Neural progenitor cell (in vitro differentiated cells): Measurements from ENCODE around the gene VPS13D.

Source experiments
- CTCF ChIP-seq: fragments of 200-600 bp; sonication (generic); IDR thresholded peaks from 2 replicates; pipeline ENCODE4 v1.5.1; 2017; ENCODE audit warnings: antibody characterized with exemption, mild to moderate bottlenecking
- EZH2 ChIP-seq: fragments of 200-600 bp; sonication (generic); IDR thresholded peaks from 2 replicates; pipeline ENCODE4 v1.6.1; 2017; ENCODE audit warnings: antibody characterized with exemption, mild to moderate bottlenecking, moderate library complexity
- EZH2phosphoT487 ChIP-seq: fragments of 200-600 bp; sonication (generic); IDR thresholded peaks from 2 replicates; pipeline ENCODE4 v1.6.1; 2017; ENCODE audit warnings: antibody characterized with exemption

DNA sequence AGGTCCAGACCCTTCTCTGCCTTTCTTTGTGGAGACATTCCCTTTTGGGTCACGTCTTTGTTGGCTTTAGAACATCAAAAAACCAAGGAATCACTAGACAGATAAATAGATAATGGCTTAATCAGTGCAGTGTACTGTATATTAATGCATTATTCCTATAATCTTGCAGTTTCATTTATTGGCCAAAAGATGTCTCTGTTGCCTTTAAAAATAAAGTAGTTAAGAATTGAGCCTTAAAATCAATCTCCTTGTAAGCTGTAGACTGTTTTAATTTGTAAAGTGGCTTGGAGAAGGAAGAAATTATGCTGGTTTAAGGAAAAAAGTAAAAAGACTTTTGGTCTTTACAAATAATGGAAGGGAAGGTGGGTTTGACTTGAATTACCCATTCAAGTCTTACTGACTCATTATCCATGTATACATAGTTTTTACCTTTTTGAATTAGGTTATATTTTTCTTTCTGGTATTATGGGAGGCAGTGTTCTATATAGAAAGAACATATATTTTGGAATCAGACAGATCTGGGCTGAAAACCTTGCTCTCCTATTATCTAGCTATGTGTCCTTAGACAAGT, 84.6 kb downstream of the VPS13D start:
- TF ChIP-seq CTCF (peak; percentile 65), EZH2 (no peak), EZH2phosphoT487 (no peak)
